Measurements from ENCODE around the gene GRK5. TPM values are rescaled to one million over a fixed set of nuclear protein-coding genes. Genes with fewer than 3 reads are reported as not detected.

The GRK5 gene
- total RNA-seq, 1 donor from 2014 or later = 68.7 TPM

GRCh38 chr10:119278126-119278709, 70.8 kb downstream of the GRK5 start:
- no peak for TF ChIP-seq CTCF (IDR thresholded peaks at IDR 0.05)
- no peak for ATAC-seq

GRCh38 chr10:119279441-119279840, 72.1 kb downstream of the GRK5 start:
- H3K9me3 ChIP-seq = no peaks in the 10 kb centered on the region
- no peak for TF ChIP-seq CTCF (IDR thresholded peaks at IDR 0.05)
- no peak overlapping the region for H3K4me3 ChIP-seq
- ATAC-seq (no peak), DNase-seq (no peak)
- H3K27me3 ChIP-seq (ENCODE audit: low read depth) = no peaks in the 10 kb centered on the region
- H3K36me3 ChIP-seq = no peaks in the 10 kb centered on the region
- H3K4me1 ChIP-seq = peaks cover 60% of the 10 kb centered on the region
- H3K27ac ChIP-seq = peak overlapping the region; percentile 6
- intact Hi-C loops (cut with DNase I) = no loop called here

More at GRCh38 chr10:119278126-119278709, 70.8 kb downstream of the GRK5 start:
- Histone ChIP-seq H3K36me3 (no peaks in the 10 kb centered on the region), H3K4me3 (no peak overlapping the region), H3K4me1 (peaks cover 60% of the 10 kb centered on the region), H3K27ac (no peak overlapping the region), H3K9me3 (no peaks in the 10 kb centered on the region), H3K27me3 (ENCODE audit: low read depth) (no peaks in the 10 kb centered on the region)
- intact Hi-C loops (cut with DNase I) = no loop called here
- DNase-seq = no peak

- no peaks in the 10 kb centered on the region for H3K36me3 ChIP-seq
- DNase-seq = no peak
- H3K27me3 ChIP-seq (ENCODE audit: low read depth) = no peaks in the 10 kb centered on the region
- no peaks in the 10 kb centered on the region for H3K9me3 ChIP-seq
- no peak overlapping the region for H3K4me3 ChIP-seq
- H3K4me1 ChIP-seq = peaks cover 73% of the 10 kb centered on the region
- intact Hi-C loops (cut with DNase I) = no loop called here
- peak overlapping the region; percentile 65 for H3K27ac ChIP-seq
- ATAC-seq = no peak
- TF ChIP-seq CTCF (IDR thresholded peaks at IDR 0.05) = no peak
These were observed 74.3 kb downstream of the GRK5 start for GRCh38 chr10:119281581-119282071.

- Histone ChIP-seq H3K4me1 (peaks cover 76% of the 10 kb centered on the region), H3K9me3 (no peaks in the 10 kb centered on the region), H3K4me3 (no peak overlapping the region), H3K27ac (peak overlapping the region; percentile 27), H3K27me3 (ENCODE audit: low read depth) (no peaks in the 10 kb centered on the region), H3K36me3 (no peaks in the 10 kb centered on the region)
- DNase-seq (no peak), ATAC-seq (no peak)
- TF ChIP-seq CTCF (IDR thresholded peaks at IDR 0.05) = no peak
- intact Hi-C loops (cut with DNase I) = no loop called here
These were observed 75.1 kb downstream of the GRK5 start for GRCh38 chr10:119282446-119282845.

GRCh38 chr10:119283387-119283786, 76.0 kb downstream of the GRK5 start:
- no peak overlapping the region for H3K27ac ChIP-seq
- TF ChIP-seq CTCF (IDR thresholded peaks at IDR 0.05) = no peak
- H3K4me3 ChIP-seq = no peak overlapping the region
- H3K36me3 ChIP-seq = no peaks in the 10 kb centered on the region
- no peaks in the 10 kb centered on the region for H3K27me3 ChIP-seq (ENCODE audit: low read depth)
- H3K4me1 ChIP-seq = peaks cover 86% of the 10 kb centered on the region
- H3K9me3 ChIP-seq = no peaks in the 10 kb centered on the region
- ATAC-seq (no peak), DNase-seq (peak; percentile 24)
- intact Hi-C loops (cut with DNase I) = no loop called here
